Measurements from ENCODE around the gene UBE2QL1. TPM values are rescaled to one million over a fixed set of nuclear protein-coding genes. Genes with fewer than 3 reads are reported as not detected.

Gene UBE2QL1
- total RNA-seq, 1 donor from 2014 or later: 2.5 TPM

- Histone ChIP-seq H3K27ac (no peak overlapping the region), H3K4me3 (no peak overlapping the region), H3K9me3 (no peaks in the 10 kb centered on the region), H3K4me1 (no peaks in the 10 kb centered on the region), H3K36me3 (no peaks in the 10 kb centered on the region), H3K27me3 (no peaks in the 10 kb centered on the region)
- DNase-seq (ENCODE audit: extremely low spot score in 2 of 2): no peak
- intact Hi-C loops (cut with DNase I): no loop called here
- TF ChIP-seq POLR2AphosphoS5 (IDR thresholded peaks at IDR 0.05; ENCODE audit: insufficient read depth in 1 of 2, low read depth in 1 of 2): no peak
Measured at GRCh38 chr5:6424700-6425099, 24.0 kb upstream of the UBE2QL1 start.

GRCh38 chr5:6427694-6428093, 21.0 kb upstream of the UBE2QL1 start:
- intact Hi-C loops (cut with DNase I): no loop called here
- Histone ChIP-seq H3K27me3 (no peaks in the 10 kb centered on the region), H3K9me3 (no peaks in the 10 kb centered on the region), H3K4me1 (no peaks in the 10 kb centered on the region), H3K27ac (no peak overlapping the region), H3K36me3 (no peaks in the 10 kb centered on the region), H3K4me3 (no peak overlapping the region)
- DNase-seq (ENCODE audit: extremely low spot score in 2 of 2): no peak
- TF ChIP-seq POLR2AphosphoS5 (IDR thresholded peaks at IDR 0.05; ENCODE audit: insufficient read depth in 1 of 2, low read depth in 1 of 2) (no peak), CTCF (IDR thresholded peaks at IDR 0.05) (no peak), POLR2A (IDR thresholded peaks at IDR 0.05) (no peak)

GRCh38 chr5:6430418-6431028, 18.1 kb upstream of the UBE2QL1 start:
- no peaks in the 10 kb centered on the region for H3K27me3 ChIP-seq
- no peaks in the 10 kb centered on the region for H3K36me3 ChIP-seq
- intact Hi-C loops (cut with DNase I): no loop called here
- no peak overlapping the region for H3K27ac ChIP-seq
- peak in 1 of 2 donors; percentile 92 for DNase-seq (ENCODE audit: extremely low spot score in 2 of 2)
- TF ChIP-seq POLR2AphosphoS5 (IDR thresholded peaks at IDR 0.05; ENCODE audit: insufficient read depth in 1 of 2, low read depth in 1 of 2): no peak
- no peak for TF ChIP-seq CTCF (IDR thresholded peaks at IDR 0.05)
- TF ChIP-seq POLR2A (IDR thresholded peaks at IDR 0.05): no peak
- no peaks in the 10 kb centered on the region for H3K9me3 ChIP-seq
- no peak overlapping the region for H3K4me3 ChIP-seq
- H3K4me1 ChIP-seq: no peaks in the 10 kb centered on the region

- no peaks in the 10 kb centered on the region for H3K4me1 ChIP-seq
- intact Hi-C loops (cut with DNase I): no loop called here
- TF ChIP-seq CTCF (IDR thresholded peaks at IDR 0.05): no peak
- no peak for TF ChIP-seq POLR2AphosphoS5 (IDR thresholded peaks at IDR 0.05; ENCODE audit: insufficient read depth in 1 of 2, low read depth in 1 of 2)
- no peak for TF ChIP-seq POLR2A (IDR thresholded peaks at IDR 0.05)
- H3K27me3 ChIP-seq: no peaks in the 10 kb centered on the region
- H3K4me3 ChIP-seq: no peak overlapping the region
- peak in 1 of 2 donors; percentile 27 for DNase-seq (ENCODE audit: extremely low spot score in 2 of 2)
- H3K9me3 ChIP-seq: no peaks in the 10 kb centered on the region
- H3K36me3 ChIP-seq: no peaks in the 10 kb centered on the region
- no peak overlapping the region for H3K27ac ChIP-seq
Measured at GRCh38 chr5:6431214-6432195, 17.2 kb upstream of the UBE2QL1 start.

GRCh38 chr5:6432206-6432605, 16.5 kb upstream of the UBE2QL1 start:
- Histone ChIP-seq H3K9me3 (no peaks in the 10 kb centered on the region), H3K4me3 (no peak overlapping the region), H3K27me3 (no peaks in the 10 kb centered on the region), H3K4me1 (no peaks in the 10 kb centered on the region), H3K27ac (no peak overlapping the region), H3K36me3 (no peaks in the 10 kb centered on the region)
- peak; percentile 20 to 43 for DNase-seq (ENCODE audit: extremely low spot score in 2 of 2)
- intact Hi-C loops (cut with DNase I): no loop called here
- no peak for TF ChIP-seq CTCF (IDR thresholded peaks at IDR 0.05)
- TF ChIP-seq POLR2AphosphoS5 (IDR thresholded peaks at IDR 0.05; ENCODE audit: insufficient read depth in 1 of 2, low read depth in 1 of 2): no peak
- TF ChIP-seq POLR2A (IDR thresholded peaks at IDR 0.05): no peak
